ENCODE data around the gene SLFNL1.

Gene SLFNL1

DNA sequence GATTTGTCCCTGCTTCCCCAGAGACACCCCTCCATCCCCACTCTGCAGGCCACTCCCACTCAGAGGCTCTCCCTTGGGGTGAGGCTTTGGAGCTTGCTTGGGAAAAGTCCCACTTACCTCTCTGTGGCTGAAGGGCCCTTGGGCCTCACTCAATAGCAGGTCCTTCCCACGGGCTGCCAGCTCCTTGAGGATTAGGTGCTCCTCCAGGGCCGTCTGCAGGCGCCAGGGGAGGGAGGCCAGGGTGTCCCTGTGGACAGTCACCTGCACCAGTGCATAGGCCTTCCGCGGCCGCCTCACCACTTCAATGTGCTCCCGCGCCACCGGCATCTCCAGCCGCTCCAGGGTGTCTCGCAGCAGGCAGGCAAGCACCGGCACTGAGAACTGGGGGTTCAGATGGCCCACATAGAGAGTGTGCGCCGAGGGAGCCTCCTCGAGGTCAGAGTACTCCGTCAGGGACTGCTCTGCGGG, 1.4 kb downstream of the SLFNL1 start:
- DNase-seq (ENCODE audit: low read depth in 3 of 3), result no peak

DNA sequence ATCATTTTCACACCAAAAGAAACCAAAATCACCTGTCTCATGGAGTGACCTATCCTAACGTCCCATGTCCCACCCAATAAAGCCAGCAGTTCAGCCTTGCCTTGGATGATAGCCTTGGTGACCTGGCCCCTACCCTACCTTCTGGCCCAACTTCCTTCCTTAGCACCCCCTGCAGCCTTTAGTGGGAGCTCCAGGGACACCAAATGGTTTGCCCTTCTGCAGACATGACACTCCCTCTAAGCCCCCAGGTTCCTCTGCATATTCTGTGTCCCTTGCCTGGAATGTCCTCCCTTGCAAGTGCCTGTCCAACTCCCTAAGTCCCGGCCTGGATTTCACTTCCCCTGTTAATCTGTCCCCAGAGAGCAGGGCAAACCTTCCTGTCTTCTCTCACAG, 2.2 kb downstream of the SLFNL1 start:
- DNase-seq (ENCODE audit: low read depth in 3 of 3), result no peak

DNA sequence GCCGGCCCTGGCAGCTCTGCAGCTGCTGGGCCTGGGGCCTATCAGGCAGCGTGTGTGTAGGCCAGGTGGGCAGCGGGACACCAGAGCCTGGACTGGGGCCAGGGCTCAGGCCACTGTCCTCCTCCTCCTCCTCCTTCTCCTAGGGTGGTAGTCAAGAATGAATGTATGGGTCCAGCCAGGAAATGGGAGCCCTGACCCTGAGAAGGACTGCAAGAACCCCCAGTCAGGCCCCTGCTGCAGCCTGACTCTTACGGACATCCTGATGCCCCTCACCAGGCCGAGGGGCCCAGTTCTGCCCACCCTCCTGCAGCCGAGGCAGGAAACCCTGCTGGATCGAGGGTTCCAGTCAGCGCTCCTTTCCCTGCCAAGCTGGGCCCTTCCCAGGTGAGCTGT, 3.5 kb downstream of the SLFNL1 start:
- DNase-seq (ENCODE audit: low read depth in 3 of 3), result no peak

DNA sequence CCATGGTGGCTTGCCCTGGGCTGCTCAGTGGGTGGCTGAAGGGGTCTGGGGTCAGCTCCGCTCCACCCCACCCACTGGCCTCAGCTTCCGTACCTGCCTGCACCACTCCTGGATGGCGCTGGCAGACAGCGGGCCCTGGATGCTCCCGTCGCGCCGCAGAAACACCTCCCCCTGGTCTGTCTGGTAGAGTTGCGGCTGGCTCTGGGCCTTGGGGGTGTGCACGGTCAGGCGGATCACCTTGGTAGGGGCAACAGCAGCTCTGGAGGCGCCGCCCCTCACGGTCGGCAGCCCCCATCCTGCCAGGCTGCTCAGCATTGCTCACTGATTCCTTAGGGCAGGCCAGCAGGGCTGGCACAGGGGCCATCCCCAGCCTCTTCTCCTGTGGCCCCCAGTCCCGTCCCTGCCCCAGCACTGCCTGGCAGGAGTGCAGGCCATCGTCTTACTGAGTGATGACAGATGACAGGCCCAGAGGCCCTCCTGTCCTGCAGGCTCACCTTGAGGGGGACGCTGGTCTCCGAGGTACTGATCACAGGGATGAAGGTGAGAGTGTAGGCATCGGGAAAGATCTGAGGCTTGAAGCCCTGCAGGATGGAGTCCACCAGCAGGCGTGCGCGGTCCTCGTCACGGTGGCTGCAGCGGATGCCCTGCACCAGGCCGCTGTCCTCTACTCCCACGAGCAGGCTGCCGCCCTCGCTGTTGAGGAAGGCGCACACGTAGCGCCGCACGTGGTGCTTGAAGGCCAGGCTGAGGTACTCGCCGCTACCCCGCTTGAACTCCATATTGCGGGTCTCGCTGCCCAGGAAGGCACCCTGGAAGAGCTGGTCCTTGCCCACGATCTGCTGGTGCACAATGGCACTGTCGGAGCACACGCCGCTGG, 4.1 kb downstream of the SLFNL1 start:
- DNase-seq (ENCODE audit: low read depth in 3 of 3), result no peak

DNA sequence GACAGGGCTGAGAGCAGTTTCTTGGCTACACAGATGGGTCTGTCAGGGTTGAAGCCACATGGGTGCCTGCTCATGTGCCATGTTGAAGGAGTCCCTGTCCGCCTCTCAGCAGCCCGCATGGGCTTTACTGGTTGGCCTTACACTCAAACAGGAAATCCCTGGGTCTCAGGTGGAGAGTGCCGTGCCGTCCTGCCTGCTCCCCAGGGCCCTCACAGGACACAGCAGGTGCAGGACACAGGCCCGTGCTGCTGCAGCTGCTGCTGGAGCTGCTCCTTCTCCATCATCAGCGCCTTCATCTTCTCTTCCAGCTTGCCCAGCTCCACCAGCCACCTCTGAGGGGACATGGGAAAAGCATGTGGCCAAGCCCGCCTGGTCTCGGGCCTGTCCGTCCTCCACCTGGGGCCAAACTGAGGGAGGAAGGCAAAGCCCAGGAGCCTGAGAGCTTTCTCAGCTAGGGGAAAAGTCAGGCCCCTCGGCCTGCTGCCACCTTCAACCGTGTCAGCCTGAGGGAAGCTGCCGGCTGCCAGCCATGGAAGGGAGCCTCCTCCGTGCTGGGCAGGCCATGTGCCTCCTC, 5.5 kb downstream of the SLFNL1 start:
- DNase-seq (ENCODE audit: low read depth in 3 of 3), result no peak

DNA sequence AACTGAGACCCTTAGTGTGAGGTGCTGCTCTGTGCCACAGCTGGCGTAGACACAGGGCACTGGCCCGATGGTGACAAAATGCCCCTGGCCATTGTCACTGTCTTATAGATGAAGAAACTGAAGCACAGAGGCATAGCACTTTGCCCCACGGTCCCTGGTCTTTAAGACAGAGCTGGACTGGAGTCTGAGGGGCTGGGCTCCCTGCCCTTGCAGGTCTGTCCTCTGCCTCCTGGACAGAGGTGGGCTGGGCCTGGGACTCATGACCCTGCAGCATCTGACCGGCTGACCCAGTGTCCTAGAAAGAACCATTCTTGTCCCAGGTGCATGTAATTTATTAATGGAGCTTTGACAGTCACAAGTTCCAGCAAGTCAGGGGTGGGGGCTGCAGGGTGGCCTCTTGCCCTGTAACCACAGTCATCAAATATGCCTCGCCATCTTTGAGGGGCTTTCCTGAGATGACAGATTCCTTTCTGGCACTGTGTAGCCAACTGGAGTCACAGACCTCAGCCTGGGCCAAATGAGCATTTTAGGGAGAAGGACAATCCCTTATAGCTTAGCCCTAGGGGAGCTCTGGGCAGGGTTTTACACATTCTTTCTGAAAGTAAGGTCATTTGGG, 6.1 kb downstream of the SLFNL1 start:
- no peak for DNase-seq (ENCODE audit: low read depth in 3 of 3)

DNA sequence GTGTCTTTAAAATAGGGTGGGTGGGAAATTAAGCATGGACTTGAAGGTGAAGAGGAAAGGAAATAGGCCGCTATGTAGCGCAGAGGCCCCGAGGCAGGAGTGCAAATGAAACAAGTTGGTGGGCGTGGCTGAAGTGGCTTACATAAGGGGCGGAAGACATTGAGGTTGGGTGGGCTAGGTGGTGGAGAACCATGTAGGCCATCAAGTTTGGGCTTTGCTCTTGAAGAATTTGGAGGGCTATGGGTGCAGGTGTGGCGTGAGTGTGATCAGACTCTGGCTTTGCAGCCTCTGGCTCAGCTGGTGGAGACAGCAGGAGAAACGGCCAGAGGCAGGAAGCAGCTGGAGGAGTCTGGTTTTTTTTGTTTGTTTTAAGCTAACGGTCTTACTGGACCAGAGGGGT, 6.7 kb downstream of the SLFNL1 start:
- no peak for DNase-seq (ENCODE audit: low read depth in 3 of 3)

DNA sequence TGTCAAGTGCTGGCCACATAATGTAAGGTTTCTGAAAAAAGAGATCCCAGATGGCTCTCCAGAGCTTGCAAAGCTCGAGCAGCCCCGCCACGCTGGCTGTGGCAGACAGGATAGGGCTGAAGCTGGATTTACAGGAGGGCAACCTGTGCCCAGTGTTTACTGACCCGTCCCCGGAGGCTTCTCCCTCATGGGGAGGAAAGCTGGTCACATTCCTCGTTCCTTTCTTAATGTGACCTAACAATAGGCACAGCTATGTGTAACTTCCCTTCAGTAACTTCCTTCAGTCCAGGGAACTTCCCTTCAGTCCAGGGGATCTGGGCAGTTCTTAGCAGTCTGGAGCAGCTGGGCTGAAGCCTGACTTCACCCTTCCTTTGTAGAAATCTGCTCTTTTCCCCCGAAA, 7.7 kb downstream of the SLFNL1 start:
- no peak for DNase-seq (ENCODE audit: low read depth in 3 of 3)

DNA sequence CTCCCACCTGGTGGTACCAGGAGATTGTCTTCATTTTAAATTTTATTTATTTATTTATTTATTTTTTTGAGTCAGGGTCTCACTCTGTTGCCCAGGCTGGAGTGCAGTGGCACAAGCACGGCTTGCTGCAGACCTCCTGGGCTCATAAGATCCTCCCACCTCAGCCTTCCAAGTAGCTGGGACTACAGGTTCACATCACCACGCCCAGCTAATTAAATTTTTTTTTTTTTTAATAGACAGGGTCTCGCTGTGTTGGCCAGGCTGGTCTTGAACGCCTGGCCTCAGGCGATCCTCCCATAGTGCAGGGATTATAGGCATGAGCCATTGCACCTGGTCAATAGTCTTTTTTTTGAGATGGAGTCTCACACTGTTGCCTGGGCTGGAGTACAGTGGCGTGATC, 8.5 kb downstream of the SLFNL1 start:
- no peak for DNase-seq (ENCODE audit: low read depth in 3 of 3)

DNA sequence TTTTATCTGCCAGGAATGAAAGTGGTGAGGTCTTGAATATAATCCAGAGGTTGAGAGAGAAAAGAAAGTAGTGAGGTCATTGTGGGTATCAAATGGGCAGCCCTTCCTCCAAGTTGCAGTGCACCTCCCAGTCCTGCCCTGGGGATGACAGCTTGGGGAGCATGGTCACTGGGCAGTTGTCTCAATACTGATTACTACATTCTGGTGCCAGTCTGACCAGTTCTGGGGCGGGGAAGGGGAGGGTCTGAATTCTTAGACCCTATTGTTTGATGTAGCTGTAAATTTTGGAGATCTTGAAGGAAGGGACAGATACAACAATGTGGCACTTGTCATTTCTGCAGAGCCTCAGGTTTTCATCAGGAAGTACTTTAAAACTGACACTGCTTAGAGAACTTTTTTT, 11.2 kb downstream of the SLFNL1 start:
- DNase-seq (ENCODE audit: low read depth in 3 of 3), result no peak

DNA sequence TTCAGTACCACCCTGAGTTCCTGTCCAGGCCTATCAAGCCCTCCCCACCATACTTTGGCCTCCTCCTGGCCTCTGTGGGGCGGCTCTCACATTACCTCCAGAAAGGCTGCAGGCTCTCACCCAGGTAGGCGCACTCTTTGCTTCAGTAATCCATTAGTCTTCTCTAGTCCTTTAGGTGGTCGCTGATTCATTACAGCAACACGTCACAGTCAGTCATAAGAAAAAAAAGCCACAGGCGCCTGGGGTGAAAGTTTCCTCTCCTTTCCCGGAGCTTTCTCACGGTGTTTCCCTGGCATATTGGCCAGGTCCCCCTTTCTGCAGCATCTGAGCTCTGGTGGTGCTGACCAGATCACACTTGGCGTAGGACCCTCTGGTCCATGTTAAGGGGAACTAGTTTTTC, 12.1 kb downstream of the SLFNL1 start:
- DNase-seq (ENCODE audit: low read depth in 3 of 3), result no peak

DNA sequence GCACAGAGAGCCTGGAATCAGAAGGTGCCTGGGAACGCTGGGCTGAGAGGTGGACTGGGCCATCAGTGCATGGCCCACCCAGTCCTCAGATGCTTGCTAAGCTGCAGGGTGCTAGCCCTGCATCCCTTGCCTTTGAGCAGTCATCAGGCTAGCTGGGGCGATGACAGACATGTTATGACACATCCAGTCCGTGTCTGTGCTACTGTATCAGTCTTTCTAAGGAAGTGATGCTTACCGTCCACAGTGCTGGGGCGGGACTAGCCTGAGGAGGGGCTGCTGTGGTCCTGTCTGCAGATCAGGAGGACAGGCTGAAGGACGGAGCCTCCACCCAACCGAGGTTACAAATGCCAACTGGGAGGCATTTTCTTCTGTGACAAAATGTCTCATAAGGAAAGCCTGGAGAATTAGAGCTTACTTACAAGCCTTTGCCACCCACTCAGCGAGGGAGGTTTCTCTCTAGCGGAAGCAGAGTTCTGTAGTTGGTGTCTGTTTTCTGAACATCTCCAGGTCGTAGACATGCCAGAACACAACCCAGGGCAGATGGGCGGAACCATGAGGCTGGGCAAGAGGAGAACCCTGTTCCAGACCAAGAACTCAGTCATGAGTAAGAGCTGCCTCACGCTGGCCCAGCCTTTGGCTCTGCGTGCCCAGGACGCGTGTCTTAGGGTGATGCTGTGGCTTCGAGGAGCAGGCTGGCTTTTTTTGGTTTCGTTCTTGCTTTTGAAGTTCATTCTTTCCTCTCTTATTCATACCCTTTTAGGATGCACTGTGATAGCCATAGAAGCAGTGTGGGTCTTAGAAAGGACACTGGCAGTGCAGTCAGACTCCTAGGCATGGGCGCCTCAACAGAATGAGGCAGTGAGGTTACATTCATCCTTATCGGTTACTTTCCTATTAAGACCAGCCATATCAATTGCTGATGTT, 14.3 kb downstream of the SLFNL1 start:
- no peak for DNase-seq (ENCODE audit: low read depth in 3 of 3)

DNA sequence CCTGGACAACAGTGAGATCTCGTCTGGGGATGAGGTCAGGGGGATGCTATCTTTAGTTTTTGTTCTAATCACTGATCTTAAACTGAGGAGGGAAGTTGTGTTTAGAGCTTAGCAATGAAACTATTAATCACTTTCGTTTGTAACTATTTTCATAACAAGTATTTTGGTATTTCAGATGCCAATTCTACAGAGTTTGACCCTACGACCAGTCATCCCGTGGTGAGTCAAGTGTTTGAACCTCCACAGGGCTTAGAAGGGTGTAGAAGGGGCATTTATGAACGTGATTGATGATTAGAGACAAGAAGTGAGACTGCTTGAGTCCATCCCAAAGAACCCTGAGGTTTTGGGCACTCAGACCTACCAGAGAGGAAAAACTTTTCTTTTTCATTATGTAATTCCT, 15.6 kb downstream of the SLFNL1 start:
- DNase-seq (ENCODE audit: low read depth in 3 of 3), result no peak

DNA sequence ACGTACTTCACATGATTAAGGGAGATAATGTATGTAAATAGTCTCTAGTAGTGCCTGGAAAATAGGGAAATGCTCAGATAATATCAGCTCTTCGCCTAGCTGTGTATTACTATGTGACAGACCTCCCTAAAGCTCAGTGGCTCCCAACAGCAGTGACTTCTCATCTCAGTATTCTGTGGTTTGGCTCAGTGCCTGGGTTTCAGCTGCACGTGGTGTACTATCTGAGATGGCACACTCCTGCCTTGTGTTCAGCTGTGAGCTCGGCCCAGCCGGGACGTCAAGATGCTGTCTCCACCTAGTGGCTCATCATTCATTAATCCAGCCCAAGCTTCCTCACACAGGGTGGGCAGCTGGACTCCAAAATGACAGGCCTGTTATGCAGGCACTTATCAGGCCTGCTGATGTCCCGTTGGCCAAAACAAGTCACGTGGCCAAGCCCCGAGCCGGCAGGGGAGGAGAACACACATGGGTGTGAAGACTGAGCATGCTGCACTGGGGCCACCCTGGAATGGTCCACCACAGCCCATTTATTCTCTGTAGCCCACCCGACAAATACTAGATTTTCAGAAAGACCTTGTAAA, 17.8 kb downstream of the SLFNL1 start:
- DNase-seq (ENCODE audit: low read depth in 3 of 3), result peak; percentile 76 to 87 (median 83)

DNA sequence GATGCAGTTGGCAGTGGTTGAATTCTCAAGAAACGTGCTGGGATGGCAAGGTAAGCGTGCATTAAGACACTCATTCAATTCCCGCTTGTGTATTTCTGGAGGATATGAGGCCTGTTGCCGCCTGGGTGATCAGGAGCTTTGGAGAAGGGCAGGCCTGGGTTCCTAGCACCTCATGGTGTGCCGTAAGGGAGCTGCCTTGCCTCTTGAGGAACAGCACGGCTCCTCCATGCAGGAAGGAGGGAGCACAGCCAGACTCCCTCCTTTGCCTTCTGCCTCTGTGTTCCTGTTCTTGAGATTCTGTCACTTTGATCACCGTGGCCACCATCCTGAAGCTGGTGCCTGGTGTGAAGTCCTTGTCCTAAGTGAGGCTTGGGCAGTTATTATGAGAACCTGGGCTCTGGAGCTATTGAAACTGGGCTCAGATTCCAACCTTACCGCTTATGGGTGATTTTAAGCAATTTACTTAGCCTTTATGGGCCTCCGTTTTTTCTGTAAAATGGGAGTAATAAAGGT, 18.3 kb downstream of the SLFNL1 start:
- no peak for DNase-seq (ENCODE audit: low read depth in 3 of 3)

DNA sequence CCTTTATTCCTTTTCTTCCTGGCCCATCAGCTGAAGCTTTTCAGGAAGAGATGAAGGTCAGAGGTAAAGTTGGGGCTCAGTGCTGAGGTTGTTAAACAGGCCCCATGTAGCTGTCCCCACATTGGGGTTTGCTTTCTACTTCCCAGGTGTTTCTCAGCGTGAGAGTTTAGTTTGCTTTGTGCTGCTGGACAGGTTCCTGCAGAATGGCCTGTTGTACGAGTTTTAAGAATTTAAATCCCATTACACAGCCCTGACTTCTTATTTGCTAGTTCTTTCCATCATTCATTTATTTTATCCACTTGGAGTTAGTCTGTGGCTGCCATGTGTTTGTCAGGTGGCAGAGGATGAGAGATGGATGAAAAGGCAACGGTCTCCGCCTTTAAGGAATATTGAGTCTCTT, 22.9 kb downstream of the SLFNL1 start:
- no peak for DNase-seq (ENCODE audit: low read depth in 3 of 3)

DNA sequence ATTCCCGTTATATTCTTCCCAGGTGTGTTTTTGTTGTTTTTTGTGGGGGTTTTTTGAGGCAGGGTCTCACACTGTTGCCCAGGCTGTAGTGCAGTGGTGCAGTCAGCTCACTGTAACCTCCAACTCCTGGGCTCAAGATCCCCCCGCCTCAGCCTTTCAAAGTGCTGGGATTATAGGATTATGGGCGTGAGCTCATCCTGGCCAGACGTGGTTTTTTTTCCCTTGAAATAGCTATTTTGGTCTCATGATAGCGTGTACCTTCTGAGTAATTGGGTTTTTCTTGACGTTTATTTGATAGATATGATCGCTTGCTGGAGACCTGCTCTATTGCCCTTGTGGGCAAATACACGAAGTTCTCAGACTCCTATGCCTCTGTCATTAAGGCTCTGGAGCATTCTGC, 24.4 kb downstream of the SLFNL1 start:
- no peak for DNase-seq (ENCODE audit: low read depth in 3 of 3)

DNA sequence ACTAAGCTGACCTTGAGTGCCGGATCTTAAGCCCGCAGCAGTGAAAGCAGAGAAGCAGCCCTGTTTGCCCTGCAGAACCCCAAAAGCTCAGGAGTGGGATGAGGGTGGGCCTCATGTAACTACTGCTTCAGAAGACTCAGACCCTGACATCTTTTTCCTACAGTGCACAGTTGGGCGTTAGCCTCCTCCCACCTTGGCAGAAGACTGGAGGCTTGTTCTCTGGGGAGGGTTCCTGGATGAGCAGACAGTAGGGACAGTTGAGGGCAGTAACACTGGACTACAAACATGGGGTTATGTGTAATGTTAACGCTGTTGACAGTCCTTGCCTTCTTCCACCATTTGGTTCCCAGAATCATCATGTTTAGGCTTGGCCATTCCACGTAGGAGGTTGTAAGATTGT, 32.5 kb downstream of the SLFNL1 start:
- no peak for DNase-seq (ENCODE audit: low read depth in 3 of 3)

DNA sequence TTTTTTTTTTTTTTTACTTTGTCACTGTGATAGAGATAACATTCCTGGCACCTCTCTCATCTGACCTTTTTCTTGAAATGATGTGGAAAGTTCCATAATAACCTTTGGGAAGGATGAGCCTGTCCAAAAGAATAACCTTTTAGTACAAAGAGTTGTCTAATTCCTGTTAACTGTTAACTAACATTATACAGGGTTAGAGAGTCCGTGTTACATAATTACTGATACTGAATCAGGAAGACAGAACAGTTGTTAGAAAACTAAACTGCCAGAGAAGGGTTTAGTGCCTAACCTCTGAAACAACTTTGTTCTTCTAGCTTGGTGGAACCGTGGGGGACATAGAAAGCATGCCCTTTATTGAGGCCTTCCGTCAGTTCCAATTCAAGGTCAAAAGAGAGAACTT, 33.2 kb downstream of the SLFNL1 start:
- no peak for DNase-seq (ENCODE audit: low read depth in 3 of 3)

DNA sequence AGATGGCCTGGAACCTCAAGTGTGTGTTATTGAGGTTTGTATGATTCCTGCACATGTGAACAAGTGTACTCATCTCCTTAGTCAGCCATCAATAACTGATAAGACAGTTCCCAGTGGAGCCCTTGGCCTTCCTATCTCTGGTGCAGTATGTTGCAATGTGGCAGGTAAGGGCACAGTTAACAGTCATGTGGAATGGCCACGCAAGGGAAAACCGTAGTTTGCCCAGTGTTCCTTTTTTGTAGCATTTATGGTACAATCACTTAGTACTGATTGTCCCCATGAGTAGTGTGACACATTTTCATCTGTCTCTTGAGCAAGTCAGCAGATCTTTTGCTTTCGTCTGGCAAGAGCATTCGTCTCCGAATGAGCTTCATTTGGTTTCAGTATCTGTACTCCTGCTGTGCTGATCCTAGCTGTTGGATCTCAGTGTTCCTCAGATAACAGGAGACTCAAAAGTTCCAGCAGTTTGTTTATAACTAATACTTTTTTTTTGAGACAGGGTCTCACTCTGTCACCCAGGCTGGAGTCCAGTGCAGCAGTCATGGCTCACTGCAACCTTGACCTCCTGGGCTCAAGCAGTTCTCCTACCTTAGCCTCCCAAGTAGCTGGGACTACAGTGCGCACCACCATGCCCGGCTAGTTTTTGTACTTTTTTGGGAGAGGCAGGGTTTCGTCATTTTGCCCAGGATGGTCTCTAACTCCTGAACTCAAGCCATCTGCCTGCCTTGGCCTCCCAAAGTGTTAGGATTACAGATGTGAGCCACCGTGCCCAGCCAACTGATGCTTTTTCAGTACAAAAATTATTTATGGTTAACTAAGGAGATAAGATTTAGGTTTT, 33.9 kb downstream of the SLFNL1 start:
- no peak for DNase-seq (ENCODE audit: low read depth in 3 of 3)

DNA sequence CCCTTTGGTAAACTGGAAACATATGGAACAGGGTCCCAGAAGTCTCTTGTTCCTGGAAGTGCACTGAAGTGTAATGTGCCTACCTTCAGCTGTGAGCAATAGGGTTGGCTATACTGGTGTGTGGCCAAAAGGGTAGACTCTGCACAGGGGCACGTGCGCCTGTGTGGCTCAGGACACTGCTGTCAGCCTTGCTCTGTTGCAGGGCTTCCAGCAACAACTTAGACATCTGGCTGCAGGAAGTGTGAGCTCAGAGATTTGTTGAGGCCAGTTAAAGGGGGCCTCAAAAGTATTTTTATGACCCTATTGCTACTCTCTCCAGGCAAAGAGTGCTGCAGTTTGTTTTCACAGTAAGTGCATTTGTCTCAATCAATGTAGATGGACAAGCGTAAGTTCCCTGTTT, 34.6 kb downstream of the SLFNL1 start:
- DNase-seq (ENCODE audit: low read depth in 3 of 3), result no peak

Data from stimulated activated CD4-positive, alpha-beta T cell treated with anti-CD3 and anti-CD28 coated beads, TNF-alpha, amount 100 ng/mL, for 24 hours (primary cell).